Fibroblast of the conjunctiva (primary cell): ENCODE data around the gene SLC25A48.
"Not testable (repeated sequence)": the region's sequence is repeated elsewhere in the genome, so short reads cannot be mapped to it uniquely, and the experiment has no call there.

Source experiments
- DNase-seq: peaks from one replicate; pipeline ENCODE4 v3.0.0-alpha.2; 2010; ENCODE audit warnings: low read depth

Gene SLC25A48

GRCh38 chr5:135829681-135830383, 4.6 kb upstream of the SLC25A48 start:
- DNase-seq = peak; percentile 14

DNA sequence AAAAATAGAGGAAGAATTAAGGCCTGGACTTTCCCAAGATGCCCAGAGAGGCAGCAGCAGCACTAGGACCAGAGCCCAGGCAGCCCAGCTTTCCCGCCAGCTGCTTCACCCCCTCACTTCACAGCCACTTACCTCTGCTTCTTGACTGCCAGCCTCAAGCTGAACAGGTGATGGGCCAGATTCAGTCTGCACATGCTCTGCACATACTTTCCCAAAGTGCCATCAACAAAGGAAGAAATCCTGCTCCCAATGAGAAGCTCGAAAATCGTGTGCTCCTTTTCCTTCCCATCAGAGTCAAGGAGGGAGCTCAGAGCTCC, 4.1 kb upstream of the SLC25A48 start:
- DNase-seq = no peak

DNA sequence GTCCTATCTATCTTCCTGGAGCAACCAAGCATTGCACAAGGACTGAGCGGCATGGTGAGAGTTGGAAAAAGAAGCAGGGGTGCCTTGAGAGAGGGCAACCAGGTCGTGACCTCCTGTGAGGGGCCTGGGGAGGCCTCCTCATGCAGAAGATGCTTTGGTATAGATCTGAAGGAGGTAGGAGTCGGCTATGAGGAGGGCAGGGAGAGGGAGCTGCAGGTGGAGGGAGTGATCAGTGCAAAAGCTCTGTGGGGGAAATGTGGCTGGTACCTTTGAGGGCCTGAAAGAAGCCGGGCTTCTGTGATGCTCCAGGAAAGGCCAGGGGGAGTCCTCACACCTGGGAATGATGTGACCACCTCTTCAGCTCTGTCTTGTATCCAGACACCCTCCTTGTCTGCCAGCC, 3.6 kb upstream of the SLC25A48 start:
- no peak for DNase-seq

DNA sequence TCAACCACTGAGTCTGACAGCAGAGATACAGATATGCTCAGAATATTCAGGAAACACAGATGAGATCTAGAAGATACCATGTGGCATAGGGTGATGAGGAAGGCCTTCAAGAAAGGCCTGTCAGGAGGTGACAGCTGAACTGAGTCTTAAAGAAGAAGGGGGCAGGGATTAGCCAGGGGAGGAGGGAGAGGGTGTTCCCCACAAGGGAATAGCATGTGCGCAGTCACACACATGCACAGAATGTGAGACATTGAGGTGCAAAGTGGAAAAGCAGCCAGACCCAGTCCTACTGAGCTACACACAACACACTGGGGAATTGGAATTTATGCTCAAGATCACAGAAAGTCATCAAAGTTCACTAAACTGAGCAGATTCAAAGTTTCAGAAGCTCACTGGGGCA, 3.0 kb upstream of the SLC25A48 start:
- DNase-seq = no peak

DNA sequence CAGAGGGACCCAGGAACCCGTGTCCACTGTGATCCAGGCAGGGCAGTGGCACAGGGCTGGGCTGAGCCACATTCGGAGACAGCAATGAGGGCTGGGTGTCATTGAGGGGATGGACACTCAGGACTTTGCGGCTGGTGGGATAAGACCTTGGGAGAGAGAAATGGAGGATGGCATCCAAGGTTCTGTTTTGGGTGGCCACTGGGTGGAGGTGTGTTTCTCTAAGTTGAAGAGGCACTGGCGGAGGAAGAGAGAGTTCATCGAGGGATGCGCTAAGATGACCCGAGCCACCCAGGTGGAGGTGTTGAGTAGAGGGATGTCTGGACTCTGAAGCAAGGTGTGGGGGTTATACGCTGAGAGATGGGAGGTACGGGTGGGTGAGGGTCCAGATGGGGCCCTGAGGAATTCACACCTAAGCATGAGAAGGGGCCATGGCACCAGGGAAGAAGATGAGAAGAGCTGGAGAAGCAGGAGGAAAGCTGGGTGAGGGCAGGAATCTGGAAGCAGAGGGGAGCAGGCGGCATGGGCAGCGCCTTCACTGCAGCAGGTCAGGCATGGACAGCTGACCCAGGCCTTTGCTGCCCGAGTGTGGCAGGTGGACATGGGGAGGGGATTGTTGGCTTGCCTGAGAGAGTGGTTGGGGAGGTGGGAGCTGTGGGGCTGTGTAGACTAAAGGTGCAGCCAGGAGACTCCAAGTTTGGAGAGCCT, 2.5 kb upstream of the SLC25A48 start:
- no peak for DNase-seq

GRCh38 chr5:135832941-135833920, 1.2 kb upstream of the SLC25A48 start:
- DNase-seq = no peak

DNA sequence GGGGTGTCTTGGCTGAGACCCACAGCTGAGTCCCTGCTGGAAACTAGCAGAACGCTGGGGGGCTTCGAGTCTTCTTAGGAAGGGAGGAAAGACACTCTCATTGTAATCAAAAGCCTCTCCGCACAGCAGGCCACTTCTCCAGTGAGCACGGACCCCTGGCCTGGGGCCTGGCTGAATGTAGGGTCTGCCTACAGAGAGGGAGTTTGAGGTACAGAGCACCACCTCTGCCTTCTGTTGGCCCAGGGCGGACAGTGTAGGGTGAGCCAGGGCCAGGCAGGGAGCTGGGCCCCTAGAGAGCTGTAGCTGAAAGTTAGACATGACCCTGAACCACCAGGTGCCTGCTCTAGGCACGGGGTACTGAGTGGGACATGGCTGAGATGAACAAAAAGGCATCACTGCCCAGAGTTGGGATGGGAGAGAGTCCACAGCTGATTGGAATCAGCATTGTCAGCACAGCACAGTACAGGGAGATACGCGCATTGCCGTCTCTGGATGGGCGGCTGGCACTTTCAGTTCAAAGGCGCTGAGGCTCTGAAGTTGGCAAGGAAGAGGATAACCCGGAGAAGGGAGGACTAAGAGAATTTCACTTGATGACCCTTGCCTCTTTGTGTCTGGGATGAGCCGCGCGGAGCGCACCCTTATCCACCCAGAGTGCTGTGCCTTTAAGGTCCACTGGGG, 363 bp upstream of the SLC25A48 start:
- DNase-seq = no peak

- no peak for DNase-seq
Measured at GRCh38 chr5:135835766-135836165, 1.3 kb downstream of the SLC25A48 start.

- DNase-seq = not testable (repeated sequence)
Measured at GRCh38 chr5:135838395-135838794, 3.9 kb downstream of the SLC25A48 start.

DNA sequence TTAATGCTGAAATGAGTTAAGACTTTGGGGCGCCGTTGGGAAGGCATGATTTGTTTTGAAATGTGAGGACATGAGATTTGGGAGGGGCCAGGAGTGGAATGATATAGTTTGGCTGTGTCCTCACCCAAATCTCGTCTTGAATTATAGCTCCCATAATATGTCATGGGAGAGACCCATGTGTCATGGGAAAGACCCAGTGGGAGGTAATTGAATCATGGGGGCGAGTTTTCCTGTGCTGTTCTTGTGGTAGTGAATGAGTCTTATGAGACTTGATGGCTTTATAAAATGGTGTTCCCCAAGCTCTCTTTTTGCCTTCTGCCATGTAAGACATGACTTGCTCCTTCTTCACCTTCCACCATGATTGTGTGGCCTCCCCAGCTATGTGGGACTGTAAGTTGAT, 5.1 kb downstream of the SLC25A48 start:
- no peak for DNase-seq

DNA sequence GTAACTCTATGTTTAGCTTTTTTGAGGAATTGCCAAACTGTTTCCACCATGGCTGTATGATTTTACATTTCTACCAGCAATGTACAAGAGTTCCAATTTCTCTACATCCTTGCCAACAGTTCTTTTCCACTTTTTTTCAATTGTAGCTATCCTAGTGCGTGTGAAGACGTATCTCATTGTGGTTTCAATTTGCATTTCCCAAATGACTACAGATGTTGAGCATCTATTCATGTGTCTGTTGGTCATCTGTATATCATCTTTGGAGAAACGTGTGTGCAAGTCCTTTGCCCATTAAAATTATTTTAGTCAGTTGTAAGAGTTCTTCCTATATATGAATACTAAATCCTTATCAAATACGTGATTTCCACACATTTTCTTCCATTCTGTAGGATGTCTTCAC, 6.5 kb downstream of the SLC25A48 start:
- DNase-seq = no peak

GRCh38 chr5:135842737-135843136, 8.3 kb downstream of the SLC25A48 start:
- no peak for DNase-seq

DNA sequence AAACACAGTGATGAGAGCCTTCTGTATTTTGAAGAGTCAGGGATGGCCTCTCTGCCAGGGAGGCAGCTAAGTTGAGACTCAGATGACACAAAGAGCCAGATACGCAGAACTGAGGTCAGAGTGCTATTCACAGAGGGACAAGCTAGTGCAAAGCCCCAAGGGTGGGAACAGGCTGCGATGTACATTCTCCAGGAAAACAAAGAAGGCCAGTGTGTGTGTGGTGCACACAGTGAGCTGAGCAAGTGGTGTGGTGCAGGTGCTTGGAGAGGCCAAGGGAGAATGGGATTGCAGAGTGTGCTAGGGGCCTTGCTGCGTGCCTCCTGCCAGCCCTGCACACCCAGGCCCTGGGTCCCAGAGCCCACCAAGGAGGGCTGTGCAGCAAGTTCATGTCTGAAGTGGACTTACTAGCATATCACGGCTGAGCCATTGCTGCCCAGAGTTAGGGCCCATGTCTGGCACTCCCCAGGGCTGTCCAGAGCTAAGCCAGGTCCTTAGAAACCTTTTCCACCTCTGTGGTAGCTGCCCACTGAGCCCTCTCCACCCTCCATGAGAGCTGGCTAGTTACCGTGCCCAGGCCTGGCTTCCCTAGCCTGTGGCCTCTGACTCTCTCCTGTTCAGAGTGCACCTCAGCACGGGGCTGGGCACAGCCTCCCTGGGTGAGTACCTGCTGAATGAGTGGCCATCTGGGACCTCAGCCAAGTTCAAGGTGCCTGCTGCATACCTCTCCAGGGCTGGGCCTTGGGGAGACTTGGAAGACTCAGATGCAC, 9.3 kb downstream of the SLC25A48 start:
- no peak for DNase-seq

- no peak for DNase-seq
Measured at GRCh38 chr5:135846311-135846710, 11.8 kb downstream of the SLC25A48 start.

DNA sequence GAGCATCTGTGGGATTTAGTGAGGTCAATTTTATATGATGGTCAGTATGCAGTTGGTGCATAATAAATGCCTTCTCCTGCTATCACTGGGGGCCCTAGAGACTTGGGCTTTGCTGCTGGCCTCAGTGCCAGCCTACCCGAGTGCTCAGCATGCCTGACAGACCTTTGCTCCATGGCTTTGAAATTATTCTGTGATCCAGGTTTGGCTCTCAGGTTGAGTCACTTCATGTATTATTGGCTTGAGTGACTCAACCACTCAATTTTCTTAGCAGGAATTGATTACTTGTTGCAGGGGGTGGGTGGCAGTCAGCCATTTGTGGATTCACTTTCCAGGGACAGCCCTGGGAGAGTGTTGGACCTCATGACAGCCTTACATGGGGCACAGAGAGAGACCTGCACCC, 13.5 kb downstream of the SLC25A48 start:
- DNase-seq = no peak

DNA sequence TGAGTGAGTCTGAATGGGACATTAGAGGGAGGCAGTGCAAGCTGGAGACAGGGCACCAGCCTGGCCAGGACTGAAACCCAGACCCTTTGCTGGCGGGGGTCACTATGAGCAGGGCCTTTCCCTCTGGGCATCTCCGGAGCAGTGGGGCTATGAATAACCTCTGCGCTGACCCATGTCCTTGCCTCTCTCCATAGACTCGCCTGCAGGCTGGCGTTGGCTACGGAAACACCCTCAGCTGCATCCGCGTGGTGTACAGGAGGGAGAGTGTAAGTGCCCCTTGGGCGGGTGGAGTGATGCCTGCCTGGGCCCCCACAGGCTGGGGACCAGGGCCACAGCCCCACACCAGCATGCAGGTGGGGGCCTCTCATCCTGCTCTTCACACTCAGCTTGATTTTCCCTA, 15.8 kb downstream of the SLC25A48 start:
- no peak for DNase-seq

GRCh38 chr5:135850671-135851070, 16.2 kb downstream of the SLC25A48 start:
- no peak for DNase-seq

DNA sequence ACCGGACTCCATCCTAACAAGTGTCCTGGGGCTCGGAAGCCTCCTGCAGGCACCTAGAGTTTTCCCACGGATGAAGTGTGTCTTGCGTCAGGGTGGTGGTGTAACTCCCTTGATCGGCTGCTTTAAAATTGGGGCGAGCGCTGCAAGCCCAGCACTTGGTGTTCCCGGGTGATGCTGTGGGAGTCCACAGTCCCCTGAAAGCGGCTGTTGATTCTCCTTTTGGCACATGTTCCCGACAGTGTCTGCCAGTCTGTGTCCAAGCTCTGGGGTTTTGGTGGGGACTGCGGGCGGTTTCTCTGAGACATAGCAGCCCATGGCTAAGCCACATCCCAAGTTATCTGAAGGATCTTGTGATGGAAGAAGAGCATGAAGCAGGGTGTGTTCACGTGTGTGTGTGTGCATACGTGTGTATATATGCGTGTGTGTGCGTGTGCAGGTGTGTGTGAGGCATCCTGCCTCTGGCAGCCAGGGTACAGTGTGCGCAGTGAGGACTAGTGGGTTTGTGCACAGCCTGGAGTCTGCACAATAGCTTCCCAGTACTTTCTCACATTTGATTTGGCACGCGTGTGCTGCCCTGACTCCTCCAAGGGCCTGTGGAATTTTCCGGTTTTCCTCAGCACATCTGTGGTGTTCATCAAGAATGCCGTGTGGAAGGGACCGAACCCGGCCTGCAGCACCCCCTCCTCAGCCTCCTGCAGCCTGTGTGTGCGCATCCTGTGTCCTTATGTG, 16.9 kb downstream of the SLC25A48 start:
- DNase-seq = no peak

DNA sequence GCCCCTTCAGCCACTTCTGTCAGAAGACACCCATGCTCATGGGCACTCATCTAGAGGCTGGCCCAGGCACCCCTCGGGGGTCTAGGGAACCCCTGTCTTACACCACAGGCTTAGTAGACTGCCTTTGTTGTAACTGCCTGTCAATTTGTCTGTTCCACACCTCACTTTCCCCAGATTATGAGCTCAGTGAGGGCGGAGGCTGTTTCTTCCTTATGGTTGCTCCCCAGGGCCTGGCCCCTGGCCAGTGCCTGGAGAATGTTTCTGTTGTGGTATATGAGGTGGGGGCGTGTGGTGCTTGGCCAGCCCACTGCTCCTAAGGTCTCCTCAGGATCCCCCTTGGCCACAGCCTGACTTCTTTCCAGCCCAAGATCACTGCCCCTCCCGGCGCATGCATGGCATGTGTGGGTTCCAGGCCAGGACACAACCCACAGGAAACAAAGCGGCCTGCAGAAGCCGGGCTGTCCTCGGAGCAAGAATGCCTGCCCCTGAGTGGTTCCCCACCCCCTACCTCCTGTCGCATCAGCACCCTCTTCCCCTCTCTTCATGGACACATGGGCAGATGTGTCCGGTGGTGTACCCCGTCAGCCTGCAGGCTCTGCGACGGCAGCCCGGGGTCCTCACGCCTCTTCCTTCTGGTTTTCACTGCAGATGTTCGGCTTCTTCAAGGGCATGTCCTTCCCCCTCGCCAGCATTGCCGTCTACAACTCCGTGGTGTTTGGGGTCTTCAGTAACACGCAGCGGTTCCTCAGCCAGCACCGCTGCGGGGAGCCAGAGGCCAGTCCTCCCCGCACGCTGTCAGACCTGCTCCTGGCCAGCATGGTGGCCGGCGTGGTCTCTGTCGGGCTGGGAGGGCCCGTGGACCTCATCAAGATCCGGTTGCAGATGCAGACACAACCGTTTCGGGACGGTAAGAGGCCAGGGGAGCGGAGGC, 17.7 kb downstream of the SLC25A48 start:
- DNase-seq = no peak
